Stimulated activated CD8-positive, alpha-beta memory T cell treated with anti-CD3 and anti-CD28 coated beads, Interleukin-12 subunit alpha, Interleukin-12 subunit beta, amount 100 ng/mL, for 24 hours (primary cell): Measurements from ENCODE around the gene HYDIN.

Experiments used
- DNase-seq: peaks from one replicate; pipeline ENCODE4 v3.0.0-alpha.2; 2020; ENCODE audit errors: extremely low read depth

HYDIN gene

DNA sequence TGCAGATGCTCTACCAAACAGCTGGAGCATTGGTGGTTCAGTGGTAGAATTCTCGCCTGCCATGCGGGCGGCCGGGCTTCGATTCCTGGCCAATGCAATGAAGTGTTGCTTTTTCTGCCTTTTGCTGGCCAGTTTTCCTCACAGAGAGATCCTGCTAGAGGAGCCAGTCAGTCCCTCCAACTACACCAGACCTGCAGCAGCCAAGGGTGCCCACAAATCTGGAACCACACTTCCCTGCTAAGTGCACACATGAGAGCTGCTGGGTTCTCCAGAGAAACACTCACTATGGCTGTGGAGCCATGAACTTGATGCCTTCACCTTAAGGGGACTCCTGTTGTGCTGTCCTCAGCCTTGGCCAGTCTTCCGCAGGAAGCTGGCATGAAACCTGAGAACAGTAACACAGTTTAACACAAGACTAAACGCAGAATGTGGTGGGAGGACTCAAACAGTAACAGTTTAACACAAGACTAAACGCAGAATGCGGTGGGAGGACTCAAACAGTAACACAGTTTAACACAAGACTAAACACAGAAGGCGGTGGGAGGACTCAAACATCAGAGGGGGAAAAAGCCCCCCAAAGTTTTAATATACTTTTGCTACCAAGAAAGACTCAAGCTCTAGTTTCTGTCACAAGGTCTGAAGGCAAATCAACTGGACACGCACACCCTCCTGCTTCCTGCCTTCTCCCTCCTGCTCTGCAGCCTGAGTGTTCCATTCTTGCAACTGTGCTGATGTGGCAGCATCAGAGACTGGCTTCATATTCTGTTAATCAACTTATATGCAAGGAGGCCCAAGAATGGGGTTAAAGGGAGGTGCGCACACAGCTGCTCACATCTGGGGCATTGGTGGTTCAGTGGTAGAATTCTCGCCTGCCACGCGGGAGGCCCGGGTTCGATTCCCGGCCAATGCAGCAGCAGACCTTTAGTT is 441.6 kb downstream of the HYDIN start:
- DNase-seq = no peak

DNA sequence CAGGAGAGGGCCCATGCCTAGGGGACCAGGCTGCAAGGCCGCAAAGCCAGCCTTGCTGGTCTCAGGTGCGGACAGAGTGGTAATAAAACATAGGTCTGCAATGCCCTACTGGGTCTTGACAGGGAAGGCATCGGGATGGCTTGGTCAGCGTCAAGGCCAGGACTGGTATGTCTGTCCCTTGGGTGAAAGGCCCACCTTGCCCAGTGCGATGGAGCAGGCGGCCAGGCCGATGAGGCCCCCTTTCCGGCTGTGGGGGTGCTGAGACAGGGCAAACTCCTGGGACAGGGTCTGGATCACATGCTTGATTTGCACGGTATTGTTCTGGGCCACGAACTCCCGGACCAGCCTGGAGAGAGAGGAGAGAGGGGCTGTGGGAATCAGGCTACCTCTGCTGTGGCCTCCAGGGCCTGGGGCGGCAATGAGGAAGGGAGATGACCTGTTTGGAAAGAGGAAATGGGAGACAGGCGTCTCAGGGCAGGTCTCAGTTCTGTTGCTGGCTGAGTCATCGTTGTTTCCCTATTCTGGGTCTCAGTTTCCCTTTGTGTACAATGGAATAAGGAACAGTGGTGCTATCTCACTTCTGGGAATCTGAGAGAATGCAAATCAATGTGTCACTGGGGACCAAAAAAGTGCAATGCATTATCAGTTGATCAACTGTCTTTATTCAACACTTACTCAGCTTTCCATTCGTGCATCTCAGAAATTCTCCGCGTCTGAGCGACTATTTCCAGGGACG is 444.3 kb downstream of the HYDIN start:
- no peak for DNase-seq

DNA sequence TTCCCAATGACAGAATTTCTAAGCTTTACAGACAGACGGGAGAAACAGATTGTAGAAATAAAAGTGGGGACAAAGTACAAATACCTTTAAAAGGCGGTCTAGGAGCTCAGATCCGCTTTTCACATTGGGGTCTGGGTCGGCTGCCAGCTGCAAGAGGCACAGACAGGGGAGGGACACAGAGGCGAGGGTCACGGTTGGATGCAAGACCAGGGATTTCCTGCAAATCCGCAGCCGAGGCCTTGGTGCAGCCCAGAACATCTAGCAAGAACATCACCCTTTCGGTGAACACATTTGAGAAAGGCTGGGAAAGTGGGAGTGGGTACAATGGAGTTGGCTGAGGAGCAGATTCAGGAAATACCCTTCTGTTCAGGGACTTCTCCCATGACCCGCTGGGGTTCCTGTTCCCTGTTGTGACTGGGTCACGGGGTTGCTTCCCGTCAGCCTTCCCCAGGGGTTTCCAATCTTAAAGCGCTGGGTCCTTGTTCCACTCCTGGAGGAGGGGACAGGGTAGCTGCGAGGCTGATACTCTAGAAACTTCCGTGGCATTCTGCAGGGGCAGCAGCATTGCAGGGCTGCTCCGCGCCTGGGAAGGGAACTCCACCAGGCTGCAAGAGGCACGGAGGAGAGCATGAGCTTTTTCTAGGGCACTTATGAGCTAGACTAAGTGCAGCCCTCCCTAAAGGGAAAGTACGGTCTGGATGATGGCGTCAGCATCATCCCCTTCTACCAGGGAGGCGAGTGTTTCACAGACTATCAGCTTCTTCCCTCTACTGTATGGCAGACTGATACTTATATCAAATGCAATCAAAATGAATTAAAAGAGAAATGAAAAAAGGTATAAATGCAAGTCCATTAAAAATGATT is 445.6 kb downstream of the HYDIN start:
- no peak for DNase-seq

DNA sequence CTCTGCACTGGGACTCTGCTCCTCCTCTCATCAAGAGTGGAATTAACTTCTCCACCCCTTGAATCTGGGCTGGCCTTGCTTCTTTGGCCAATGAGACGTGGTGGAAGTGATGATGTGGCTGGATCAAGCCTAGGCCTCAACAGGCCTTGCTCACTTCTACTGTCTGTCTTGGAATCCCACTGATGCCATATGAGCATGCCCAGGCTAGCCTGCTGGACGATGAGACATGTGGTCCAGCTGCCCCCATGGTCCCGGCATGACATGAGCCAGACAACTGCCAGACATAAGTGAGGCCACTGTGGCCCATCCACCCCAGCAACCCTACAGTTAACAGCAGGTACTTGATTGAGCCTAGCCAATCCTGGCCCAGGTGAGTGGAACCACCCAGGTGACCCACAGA is 448.3 kb downstream of the HYDIN start:
- no peak for DNase-seq

DNA sequence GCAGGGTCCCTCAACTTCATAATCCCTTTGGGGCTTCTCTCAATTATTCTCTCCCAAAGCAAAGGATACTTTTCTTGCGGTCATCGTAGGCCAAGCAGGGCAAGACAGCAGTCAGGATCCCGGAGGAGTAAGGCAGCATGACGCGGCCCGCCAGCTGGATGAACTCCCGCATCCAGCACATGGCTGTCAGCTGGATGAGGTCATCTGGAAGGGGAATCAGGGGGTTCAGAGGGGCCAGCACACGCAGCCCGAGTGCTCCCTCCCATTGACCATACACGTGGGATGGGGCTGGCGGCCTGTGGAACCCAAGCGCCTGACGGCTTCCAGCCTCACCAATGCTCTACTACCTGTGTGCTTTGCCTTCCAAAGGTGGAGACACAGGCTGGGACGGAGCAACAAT is 448.7 kb downstream of the HYDIN start:
- DNase-seq = no peak

DNA sequence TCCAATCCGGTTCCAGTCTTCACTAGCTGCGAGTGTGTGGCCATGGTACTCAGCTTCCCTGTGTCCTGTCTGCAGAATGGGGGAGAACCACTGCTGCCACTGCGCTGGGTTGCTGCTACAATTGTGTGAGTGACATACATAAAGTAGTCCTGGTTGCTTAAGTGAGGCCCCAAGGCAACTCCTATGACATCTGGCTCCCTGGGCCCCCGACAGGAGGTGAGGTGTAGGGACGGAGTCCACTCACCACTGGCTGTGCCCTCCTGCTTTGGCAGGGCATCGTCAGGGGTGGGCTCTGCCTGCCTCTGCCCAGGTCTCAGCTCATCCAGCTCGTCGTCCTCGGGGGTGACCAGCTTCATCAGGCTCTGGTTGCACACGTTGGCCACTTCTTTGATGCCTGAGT is 450.0 kb downstream of the HYDIN start:
- DNase-seq = no peak

DNA sequence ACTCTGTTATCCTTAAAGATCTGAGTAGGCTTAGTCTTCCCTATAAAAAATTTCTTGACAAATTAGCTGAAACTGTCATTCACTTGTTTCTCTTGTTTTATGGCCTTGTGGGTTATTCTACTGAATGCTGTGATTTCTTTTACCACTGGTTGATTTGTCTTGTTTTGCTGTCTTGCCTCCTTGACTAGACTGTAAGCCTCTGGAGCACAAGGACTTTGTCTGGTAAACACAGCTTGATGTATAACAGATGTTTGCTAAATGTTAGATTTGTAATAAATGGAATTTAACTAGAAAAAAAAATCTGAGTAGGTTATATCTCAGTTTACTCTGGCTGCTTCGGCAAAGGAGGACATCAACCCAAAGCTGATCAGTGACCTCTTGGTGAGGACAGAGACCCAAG is 451.2 kb downstream of the HYDIN start:
- no peak for DNase-seq

DNA sequence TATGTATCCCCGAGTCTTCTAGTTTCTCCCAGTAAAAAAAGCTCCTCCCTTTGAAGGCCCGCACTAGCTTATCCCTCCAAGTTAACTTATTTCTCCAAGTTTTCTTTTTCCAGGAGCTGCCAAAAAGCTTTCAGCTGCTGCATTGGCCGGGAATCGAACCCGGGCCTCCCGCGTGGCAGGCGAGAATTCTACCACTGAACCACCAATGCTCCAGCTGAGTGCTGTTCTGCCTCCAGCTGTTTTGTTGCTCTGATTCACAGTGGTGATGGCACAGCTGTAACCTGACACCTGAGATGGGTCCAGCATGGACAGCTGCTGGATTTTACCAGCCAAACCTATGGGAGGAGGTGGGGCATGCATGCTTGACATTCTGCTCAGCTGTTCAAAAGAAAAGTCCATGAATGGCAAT is 451.6 kb downstream of the HYDIN start:
- DNase-seq = no peak

DNA sequence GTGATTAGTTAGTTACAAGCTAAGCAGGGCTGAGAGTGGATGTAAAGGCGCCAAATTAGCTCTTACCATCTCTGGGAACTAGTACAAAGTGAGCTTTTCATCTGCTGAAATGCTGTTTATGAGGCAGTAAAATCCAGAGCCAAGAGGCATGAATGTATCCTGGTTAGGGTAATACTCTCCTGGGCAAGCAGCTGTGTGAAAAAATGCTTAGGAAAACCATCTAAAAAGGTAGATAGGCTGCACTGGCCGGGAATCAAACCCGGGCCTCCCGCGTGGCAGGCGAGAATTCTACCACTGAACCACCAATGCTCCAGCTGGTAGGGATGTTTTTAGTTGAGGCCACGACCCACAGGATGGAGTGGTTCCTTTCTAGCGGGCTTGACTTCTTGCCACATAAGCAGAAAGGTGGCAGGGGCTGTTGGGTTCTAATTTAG is 452.5 kb downstream of the HYDIN start:
- no peak for DNase-seq

DNA sequence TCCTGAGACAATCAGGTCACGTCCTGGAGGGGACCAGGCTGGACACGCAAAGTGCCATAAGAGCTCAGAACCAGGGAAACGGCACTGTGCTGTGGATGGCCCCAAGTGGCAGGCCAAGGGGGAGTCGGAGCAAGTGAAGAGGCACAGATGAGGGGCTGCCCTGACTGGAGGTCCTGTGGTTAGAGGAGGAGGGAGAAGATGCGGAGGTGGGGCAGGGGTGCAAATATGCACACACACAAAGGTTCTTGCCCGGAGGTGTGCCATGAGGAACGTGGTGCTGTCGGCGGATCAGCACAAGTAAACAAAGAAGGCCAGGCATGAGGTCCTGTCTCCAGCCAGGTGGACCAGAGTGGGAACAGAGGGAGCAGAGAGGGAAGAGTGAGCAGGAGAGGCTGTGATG is 453.0 kb downstream of the HYDIN start:
- no peak for DNase-seq

DNA sequence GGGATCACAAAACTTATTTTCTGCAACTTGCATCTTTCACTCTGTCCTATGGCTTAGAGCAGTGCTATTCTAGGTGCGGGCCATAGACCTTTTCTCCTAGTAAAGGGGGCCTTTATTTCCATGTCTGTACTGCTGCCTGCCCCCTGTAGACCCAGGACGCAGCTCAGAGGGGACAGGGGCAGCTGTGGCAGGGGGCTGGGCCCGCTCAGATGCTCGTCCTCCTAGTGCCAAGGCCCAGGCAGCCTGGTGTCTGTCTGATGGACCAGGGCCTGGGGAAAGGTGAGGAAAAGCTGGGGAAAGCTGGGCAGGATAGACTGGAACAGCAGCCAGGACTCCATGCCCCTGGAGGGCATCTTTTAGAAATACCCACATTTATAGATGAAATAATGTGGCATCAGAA is 455.1 kb downstream of the HYDIN start:
- no peak for DNase-seq

DNA sequence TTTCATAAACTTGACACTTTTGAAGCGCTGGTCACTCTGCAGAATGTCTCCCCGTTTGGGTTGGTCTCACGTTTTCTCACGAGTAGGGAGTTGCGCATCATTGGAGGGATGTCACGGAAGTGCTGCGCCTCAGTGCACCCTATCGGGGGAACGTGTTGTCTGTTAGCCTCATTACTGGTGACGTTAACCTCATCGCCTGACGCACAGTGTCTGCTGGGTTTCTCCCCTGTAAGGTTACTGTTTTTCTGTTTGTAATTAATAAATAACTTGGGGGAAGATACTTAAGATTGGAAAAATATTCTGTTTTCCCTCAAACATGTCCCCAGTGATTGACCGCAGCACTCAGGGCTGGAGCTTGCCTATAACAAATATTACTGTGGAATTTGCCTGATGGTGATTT is 456.3 kb downstream of the HYDIN start:
- no peak for DNase-seq

DNA sequence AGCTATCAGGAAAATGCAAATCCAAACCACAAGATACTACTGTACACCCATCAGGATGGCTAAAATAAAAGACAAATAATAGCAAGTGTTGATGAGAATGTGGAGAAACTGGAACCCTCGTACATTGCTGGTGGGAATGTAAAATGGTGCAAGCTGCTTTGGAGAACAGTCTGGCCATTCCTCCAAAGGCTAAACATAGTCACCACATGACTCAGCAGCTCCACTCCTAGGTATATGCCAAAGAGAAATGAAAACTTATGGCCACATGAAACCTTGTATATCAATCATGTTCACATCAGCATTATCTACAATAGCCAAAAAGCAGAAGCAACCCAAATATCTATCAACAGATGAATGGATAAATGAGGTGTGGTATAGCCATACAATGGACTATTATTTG is 458.0 kb downstream of the HYDIN start:
- no peak for DNase-seq

DNA sequence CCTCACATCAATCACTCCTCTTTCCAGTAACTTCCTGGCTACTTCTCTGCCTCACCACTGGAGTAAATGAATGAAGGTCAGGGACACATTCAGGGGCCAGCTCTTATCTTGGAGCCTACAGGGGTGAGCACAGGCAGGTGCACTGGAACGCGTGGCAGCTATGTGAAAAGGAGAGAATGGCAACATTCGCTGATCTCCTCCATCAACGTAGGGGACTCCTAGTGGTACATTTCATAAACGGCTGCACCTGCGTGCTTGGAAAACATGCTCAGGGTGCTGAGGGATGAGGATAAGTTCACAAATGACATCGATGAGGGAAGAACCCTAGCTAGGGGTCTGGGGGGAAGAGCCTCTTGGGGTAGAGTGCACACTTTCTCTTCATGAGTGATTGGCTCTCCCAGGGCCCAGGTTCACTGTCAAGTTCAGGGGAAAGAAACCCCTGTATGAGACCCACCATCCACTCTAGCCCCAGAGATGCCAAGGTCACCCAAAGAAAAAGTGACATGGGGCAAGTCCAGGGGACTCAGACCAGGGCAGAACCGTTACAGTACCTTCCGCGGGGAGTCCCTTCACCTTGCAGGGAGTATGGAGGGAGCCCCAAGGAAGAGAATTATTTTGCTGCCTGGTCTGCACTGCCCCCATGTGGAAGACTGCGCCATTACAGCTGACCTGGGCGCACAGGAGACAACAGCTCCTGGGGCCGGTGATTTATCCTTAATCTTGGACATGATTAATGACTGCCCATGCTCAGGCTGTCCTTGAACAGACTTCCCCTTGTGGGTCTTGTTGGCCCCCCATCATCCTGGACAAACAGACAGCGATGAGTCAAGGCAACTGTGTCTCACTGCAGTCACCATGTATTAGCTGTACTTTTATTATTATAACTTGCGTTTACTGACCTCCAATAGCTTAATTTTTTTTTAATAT is 459.6 kb downstream of the HYDIN start:
- DNase-seq = no peak

DNA sequence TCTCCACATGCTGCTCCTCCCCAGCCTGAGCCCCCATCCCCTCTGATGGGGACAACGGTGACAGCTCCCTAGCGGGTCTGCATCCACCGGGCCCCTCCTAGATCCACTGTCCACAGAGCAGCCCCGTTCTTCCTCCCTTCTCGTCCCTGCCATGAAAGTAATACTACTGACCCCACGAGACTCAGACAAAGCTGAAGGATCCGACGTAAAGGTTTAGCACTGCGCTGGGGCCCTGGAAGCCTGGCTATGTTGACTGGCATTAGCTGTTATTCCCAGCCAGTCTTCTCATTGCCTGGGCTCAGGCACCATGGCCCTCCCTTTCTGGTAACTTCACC is 460.3 kb downstream of the HYDIN start:
- no peak for DNase-seq

DNA sequence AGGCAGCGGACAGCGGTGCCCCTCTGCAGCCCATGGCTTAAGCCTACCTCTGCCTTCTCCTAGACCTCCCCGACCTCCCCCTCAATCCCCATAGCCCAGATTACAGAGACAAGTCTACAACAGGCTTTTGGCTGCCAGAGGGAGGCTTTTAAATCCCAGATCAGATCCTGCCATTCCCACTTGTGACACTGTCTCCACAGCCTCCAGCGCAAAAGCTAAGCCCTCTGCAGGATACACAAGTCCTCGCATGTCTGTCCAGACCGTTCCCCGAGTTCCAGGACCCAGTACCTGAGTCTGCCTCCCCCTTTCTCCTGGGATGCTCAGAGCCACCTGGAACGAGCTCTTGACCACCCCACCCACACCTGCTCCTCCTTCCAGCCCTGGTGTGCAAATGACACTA is 460.8 kb downstream of the HYDIN start:
- DNase-seq = no peak

DNA sequence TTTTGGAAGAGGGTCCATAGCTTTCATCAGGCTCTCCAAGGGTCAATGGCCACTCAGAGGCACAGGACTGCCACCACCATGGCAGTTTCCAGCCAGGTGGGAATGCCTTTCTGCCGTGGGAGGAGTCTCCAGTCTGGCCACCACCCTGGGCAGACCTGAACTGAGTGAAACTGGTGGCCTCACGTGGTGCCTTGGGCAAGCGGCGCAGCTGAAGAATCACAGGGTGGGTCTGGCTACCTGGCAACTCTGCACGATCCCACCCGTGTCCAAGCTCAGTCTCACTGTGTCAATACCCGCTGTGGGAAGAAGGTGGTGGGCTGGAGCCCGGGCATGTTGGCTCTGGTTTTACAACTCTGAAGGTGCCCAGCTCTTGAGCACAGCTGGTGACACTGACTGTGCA is 461.4 kb downstream of the HYDIN start:
- no peak for DNase-seq

DNA sequence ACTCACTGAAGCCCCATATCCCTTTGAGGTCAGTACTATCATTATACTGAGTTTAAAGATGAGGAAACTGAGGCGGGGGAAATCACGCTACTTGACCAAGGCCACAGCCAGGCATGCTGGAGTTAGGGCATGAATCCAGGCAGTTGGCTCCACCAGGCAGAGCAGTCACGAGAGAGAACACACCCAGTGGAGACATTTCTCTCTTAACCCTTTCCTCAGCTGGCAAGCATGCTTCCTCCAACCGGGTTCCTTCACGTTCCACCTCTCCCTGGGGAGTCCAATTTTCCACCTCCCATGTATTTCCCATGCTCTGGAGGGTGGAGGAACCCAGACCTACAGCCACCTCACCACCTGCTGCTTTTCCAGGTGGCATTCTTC is 462.3 kb downstream of the HYDIN start:
- no peak for DNase-seq

DNA sequence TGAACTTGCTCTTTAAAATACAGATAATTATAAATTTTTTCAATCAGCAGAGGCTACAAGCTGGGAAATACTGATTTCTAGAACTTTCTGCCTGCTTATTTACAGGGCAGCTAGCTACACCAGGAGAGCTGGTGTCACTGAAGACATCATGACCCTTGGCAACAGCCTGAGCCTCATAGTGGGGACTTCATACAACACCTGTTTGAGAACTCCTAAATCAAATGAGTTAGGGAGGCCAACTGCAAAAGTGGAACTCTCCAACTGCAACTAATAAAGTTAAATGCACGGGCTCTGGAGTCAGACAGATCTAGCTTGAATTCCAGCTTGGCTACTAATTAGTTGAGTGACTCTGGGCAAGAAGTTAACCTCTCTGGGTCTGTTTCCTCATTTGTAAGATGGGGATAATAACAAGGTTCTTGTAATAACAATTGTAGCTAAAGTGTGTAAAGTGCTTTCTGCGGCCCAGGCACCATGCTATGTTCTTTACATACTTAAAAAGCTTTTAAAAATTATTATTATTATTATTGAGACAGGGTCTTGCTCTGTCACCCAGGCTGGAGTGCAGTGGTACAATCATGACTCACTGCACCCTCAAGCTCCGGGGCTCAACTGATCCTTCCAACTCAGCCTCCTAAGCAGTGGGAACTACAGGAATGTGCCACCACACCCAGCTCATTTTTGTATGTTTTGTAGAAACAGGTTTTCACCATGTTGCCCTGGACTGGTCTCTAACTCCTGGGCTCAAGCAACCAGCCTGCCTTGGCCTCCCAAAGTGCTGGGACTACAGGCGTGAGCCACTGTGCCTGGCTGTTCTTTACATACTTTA is 462.9 kb downstream of the HYDIN start:
- no peak for DNase-seq

DNA sequence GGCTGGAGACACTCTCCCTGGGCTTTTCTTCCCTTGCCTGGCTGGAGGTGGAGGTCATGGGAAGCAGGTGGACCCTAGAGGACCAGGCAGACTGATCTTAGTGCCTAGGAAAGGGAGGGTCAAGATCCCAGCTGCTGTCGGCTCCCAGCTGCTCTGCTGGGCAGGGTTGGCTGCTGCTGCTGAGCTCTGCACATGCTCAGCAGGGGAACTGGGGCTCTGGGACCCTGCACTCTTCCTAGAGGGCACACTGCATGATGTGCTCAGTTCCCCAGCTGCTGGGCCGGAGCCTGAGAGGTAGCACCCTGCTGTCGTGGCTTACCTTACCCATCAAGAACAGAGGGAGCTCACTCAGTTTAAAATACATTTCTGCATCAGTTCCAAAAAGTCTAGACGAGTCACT is 463.9 kb downstream of the HYDIN start:
- DNase-seq = no peak
